MM.1S (cell line): ENCODE results near the gene CDC5L.

Experiments
- CTCF ChIP-seq: fragments of 300-600 bp; sonication (generic); IDR thresholded peaks from 2 replicates; pipeline ENCODE4 v1.5.1; 2016; ENCODE audit warnings: antibody characterized with exemption, low read length, mixed read lengths
- EZH2 ChIP-seq: fragments of 300-600 bp; sonication (generic); optimal IDR thresholded peaks from 2 replicates; pipeline ENCODE3; 2017; ENCODE audit warnings: low read depth, mild to moderate bottlenecking, antibody characterized with exemption, low read length, mixed read lengths

GRCh38 chr6:44481056-44481455 is 93.5 kb downstream of the CDC5L start:
- TF ChIP-seq CTCF (no peak), EZH2 (no peak)
